Natural killer cell (primary cell): ENCODE results near the gene PAK2. TPM values are rescaled to one million over a fixed set of nuclear protein-coding genes. Genes with fewer than 3 reads are reported as not detected.

ENCODE experiments used
- ATAC-seq, 3 donors: fragments of 150-1000 bp in 2 of 3; fragments of 200-7000 bp in 1 of 3; cut with Tn5 transposase; 1 replicate in 1 of 3; 2 replicates in 2 of 3; pipeline ENCODE4 v1.10.0; 2021; ENCODE audit warnings: mild to moderate bottlenecking in 2 of 3, moderate library complexity in 2 of 3
- DNase-seq, 2 donors: peaks; one replicate each; pipeline versions ENCODE4 v3.0.0 to v3.0.0-alpha.2; 2013 to 2021; ENCODE audit warnings: mixed read lengths in 1 of 2
- H3K27ac ChIP-seq: one replicate; pipeline ENCODE4 v1.5.1; 2013; ENCODE audit warnings: mild to moderate bottlenecking, low read length
- H3K27me3 ChIP-seq: one replicate; pipeline ENCODE4 v1.6.1; 2013; ENCODE audit warnings: low read length; ENCODE audit not compliant: control insufficient read depth, insufficient read depth
- H3K36me3 ChIP-seq: one replicate; pipeline ENCODE4 v1.6.1; 2013; ENCODE audit warnings: low read length; ENCODE audit not compliant: control insufficient read depth, insufficient read depth
- H3K4me1 ChIP-seq: one replicate; pipeline ENCODE4 v1.6.1; 2013; ENCODE audit warnings: low read length; ENCODE audit not compliant: control insufficient read depth, insufficient read depth
- H3K4me3 ChIP-seq: one replicate; pipeline ENCODE4 v1.5.1; 2013; ENCODE audit warnings: low read length
- H3K9me3 ChIP-seq: one replicate; pipeline ENCODE4 v1.6.1; 2013; ENCODE audit warnings: low read length; ENCODE audit not compliant: control insufficient read depth, insufficient read depth
- H3K27ac Mint-ChIP-seq, 2 donors: one replicate each; pipeline ENCODE4 v1.8.0; 2022; ENCODE audit warnings: mild to moderate bottlenecking in 2 of 2, mixed read lengths in 2 of 2, moderate library complexity in 1 of 2
- H3K27me3 Mint-ChIP-seq, 2 donors: one replicate each; pipeline ENCODE4 v1.8.0; 2022; ENCODE audit warnings: low read depth in 2 of 2, mixed read lengths in 2 of 2
- H3K36me3 Mint-ChIP-seq: one replicate; pipeline ENCODE4 v1.8.0; 2022; ENCODE audit warnings: mixed read lengths
- H3K4me1 Mint-ChIP-seq, 2 donors: one replicate each; pipeline ENCODE4 v1.8.0; 2022; ENCODE audit warnings: mixed read lengths in 2 of 2
- H3K4me3 Mint-ChIP-seq: one replicate; pipeline ENCODE4 v1.8.0; 2022; ENCODE audit warnings: mild to moderate bottlenecking, moderate library complexity, mixed read lengths
- H3K9me3 Mint-ChIP-seq, 2 donors: one replicate each; pipeline ENCODE4 v1.8.0; 2022; ENCODE audit warnings: mixed read lengths in 2 of 2
- CTCF ChIP-seq: fragments of 200-600 bp; IDR thresholded peaks from one replicate; pipeline ENCODE4 v1.8.0; 2022; ENCODE audit warnings: antibody characterized with exemption
- WGBS: methylation state at CpG from one replicate; pipeline ENCODE4 v1.1.7; 2013; ENCODE audit warnings: missing lambda C conversion rate; ENCODE audit not compliant: insufficient coverage; 5-methylcytosine and 5-hydroxymethylcytosine counted together
- intact Hi-C: fragments of 100-400 bp; cut with micrococcal nuclease; formaldehyde crosslinking; loops from one replicate; pipeline ENCODE4 v1.14.2; 2022
- total RNA-seq, 4 donors: library from RNA; stranded (reverse); fragments of 120-200 nt in 1 of 4; gene quantifications; one replicate each; pipeline versions ENCODE4 v1.2.3 to v1.2.4, GENCODE V29; 2013 to 2022

Gene PAK2
- total RNA-seq, 3 donors from 2014 or later (not counting 1 experiment from before 2014, with no cell fraction given): 64.5 to 68.6 (median 66.4) TPM

- Histone ChIP-seq H3K27ac (no peak overlapping the region), H3K27me3 (no peaks in the 10 kb centered on the region), H3K4me3 (no peak overlapping the region), H3K9me3 (no peaks in the 10 kb centered on the region), H3K4me1 (no peaks in the 10 kb centered on the region), H3K36me3 (peaks cover 22% of the 10 kb centered on the region)
- peak overlapping the region in 1 of 2 donors; percentile 29 for H3K27ac Mint-ChIP-seq
- H3K27me3 Mint-ChIP-seq: no peaks in the 10 kb centered on the region
- intact Hi-C loops: no loop called here
- no peak for TF ChIP-seq CTCF
- WGBS: 97% methylated on average over 3 of the region's 4 CpGs
- H3K4me3 Mint-ChIP-seq: no peak overlapping the region
- H3K9me3 Mint-ChIP-seq: no peaks in the 10 kb centered on the region
- no peaks in the 10 kb centered on the region for H3K36me3 Mint-ChIP-seq
- ATAC-seq (no peak), DNase-seq (no peak)
- peaks cover 32 to 34% of the 10 kb centered on the region in 2 donors for H3K4me1 Mint-ChIP-seq
Observed at GRCh38 chr3:196782511-196782910, 42.9 kb downstream of the PAK2 start.

GRCh38 chr3:196788528-196788927 lies 48.9 kb downstream of the PAK2 start:
- no peak for DNase-seq
- Histone ChIP-seq H3K27ac (no peak overlapping the region), H3K9me3 (no peaks in the 10 kb centered on the region), H3K36me3 (peaks cover 25% of the 10 kb centered on the region), H3K27me3 (no peaks in the 10 kb centered on the region), H3K4me1 (no peaks in the 10 kb centered on the region), H3K4me3 (no peak overlapping the region)
- Mint-ChIP-seq H3K9me3 (no peaks in the 10 kb centered on the region), H3K27me3 (no peaks in the 10 kb centered on the region), H3K36me3 (no peaks in the 10 kb centered on the region), H3K27ac (peak overlapping the region; percentile 8 to 68), H3K4me1 (peaks cover 13 to 15% of the 10 kb centered on the region in 2 donors), H3K4me3 (no peak overlapping the region)
- WGBS: 98% methylated on average over 5 of the region's 5 CpGs
- no peak for ATAC-seq
- TF ChIP-seq CTCF: no peak
- intact Hi-C loops: no loop called here

GRCh38 chr3:196789885-196790359 lies 50.3 kb downstream of the PAK2 start:
- Mint-ChIP-seq H3K36me3 (no peaks in the 10 kb centered on the region), H3K27me3 (no peaks in the 10 kb centered on the region)

More at GRCh38 chr3:196789885-196790359, 50.3 kb downstream of the PAK2 start:
- Histone ChIP-seq H3K4me1 (no peaks in the 10 kb centered on the region), H3K36me3 (peaks cover 28% of the 10 kb centered on the region), H3K27ac (no peak overlapping the region), H3K4me3 (no peak overlapping the region), H3K27me3 (no peaks in the 10 kb centered on the region), H3K9me3 (no peaks in the 10 kb centered on the region)
- Mint-ChIP-seq H3K4me1 (peaks cover 12 to 15% of the 10 kb centered on the region in 2 donors), H3K4me3 (no peak overlapping the region), H3K27ac (no peak overlapping the region), H3K9me3 (no peaks in the 10 kb centered on the region)
- ATAC-seq (no peak), DNase-seq (no peak)
- intact Hi-C loops: no loop called here
- TF ChIP-seq CTCF: no peak
- 100% methylated on average over 6 of the region's 6 CpGs for WGBS
